ENCODE results near the gene SUCLG2.

SUCLG2 gene

GRCh38 chr3:67497746-67498145 lies 156.7 kb downstream of the SUCLG2 start:
- no peak for DNase-seq

DNA sequence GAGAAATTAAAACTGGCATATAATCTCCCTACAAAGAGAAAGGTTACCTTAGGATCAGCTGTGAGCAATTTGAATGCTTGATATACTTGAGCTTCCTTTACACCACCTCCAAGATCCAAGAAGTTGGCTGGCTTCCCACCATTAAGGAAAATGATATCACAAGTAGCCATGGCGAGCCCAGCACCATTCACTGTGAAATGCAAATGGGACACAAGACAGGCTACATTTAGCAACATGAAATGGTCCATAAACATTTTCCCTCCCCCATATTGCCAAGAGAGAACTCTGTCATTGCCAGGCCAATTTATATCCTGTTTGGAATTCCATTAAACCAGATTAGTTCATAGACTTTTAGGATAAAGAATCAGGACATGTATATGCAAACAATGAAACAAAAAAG lies 158.7 kb downstream of the SUCLG2 start:
- DNase-seq = no peak

DNA sequence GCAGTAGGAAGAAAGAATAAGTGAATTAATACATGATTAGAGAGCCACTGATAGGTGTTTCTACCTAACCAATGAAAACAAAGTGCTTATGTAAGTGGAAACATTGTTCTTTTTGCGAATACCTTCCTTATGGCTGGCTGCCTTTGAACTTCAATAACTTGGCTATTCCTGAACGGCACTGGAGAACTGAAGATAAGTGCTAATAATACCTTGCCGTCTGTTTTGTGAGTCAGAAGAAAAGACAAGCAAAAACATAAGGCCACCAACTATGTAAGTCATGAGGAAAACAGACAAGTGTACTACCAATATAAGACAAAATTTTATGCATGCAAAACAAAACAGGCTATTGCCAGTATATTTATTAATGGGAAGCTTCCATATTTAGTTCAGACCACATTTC lies 160.6 kb downstream of the SUCLG2 start:
- no peak for DNase-seq

GRCh38 chr3:67490658-67491057 lies 163.8 kb downstream of the SUCLG2 start:
- no peak for DNase-seq

GRCh38 chr3:67489816-67490215 lies 164.6 kb downstream of the SUCLG2 start:
- DNase-seq = no peak

GRCh38 chr3:67487564-67488114 lies 166.8 kb downstream of the SUCLG2 start:
- no peak for DNase-seq

- no peak for DNase-seq
Measured at GRCh38 chr3:67486883-67487282, 167.5 kb downstream of the SUCLG2 start.

DNA sequence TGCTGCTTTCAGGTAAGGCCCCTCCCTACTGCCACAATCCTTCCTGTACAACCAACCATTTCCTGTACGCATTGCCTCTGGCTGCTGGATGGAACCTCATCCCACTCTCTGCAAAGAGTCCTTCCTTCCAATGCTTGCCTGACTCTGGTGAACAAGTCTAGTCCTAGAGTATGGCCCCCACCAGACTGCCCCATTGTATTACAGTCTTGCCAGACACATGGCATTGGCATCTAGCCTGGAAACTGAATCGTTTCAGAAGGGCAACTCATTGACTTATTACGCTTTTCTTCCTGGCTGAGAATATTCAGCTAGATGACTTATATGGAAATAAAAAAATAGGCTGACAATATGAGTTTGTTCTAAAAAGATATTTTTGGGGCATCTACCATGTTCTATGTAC lies 170.3 kb downstream of the SUCLG2 start:
- no peak for DNase-seq

DNA sequence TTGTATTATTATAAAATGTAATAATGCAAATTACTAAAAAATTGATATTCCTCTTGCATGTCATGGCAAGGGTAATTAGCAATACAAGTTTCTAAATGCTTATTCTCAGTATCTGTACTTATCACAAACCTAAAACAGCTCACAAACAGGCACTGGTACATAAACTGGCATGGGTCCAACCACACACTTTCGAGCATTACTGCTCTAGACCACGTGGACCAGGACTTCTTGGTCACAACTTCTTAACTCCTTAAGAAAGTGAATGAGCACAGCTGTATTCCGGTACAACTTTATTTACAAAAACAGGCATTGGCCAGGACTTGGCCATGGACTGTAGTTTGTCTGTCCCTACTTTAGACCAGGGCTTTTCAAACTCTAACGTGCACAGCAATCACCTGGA lies 173.3 kb downstream of the SUCLG2 start:
- no peak for DNase-seq

DNA sequence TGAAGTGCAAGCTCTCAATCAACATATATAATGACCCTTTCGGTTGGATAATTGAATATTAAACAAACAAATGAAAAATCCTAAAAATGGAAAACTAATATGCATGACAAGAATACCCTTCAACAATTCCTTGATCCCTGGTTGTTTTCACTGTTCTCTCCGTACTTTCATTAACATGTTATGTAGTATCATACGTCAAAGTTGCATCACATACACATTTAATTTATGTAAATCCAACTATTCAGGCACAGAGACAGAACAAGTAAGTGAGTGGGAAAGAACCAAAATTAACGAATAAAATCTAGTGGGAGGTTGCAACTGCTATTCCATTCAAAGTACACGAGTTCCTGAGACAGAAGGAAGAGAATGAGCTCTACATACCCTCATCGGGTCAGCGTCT lies 176.0 kb downstream of the SUCLG2 start:
- no peak for DNase-seq

- no peak for DNase-seq
Measured at GRCh38 chr3:67474311-67474710, 180.1 kb downstream of the SUCLG2 start.

DNA sequence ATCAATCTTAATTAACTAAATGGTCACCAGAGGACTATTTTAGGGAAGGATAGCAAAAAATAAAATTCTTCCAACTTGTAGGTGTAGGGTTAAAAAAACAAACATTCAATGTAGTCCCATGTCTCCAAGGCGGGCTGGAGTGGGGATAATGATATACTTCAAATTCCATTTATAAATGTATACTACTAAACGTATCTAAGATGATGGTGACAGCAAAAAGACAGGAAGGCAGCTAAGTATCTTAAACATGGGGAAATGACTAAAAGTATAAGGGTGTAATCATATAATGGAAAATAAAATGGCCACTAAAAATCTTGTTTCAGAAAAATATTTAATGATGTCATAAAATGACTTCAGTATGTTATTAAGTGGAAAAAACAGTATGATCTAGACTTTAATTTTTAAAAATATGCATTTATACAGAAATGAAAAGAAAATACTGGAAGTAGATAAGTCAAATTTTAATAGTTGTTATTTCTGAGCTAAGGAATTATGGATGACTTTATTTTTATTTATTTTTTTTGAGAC lies 181.7 kb downstream of the SUCLG2 start:
- DNase-seq = no peak

GRCh38 chr3:67470207-67470606 lies 184.2 kb downstream of the SUCLG2 start:
- no peak for DNase-seq

GRCh38 chr3:67468511-67468910 lies 185.9 kb downstream of the SUCLG2 start:
- DNase-seq = no peak

DNA sequence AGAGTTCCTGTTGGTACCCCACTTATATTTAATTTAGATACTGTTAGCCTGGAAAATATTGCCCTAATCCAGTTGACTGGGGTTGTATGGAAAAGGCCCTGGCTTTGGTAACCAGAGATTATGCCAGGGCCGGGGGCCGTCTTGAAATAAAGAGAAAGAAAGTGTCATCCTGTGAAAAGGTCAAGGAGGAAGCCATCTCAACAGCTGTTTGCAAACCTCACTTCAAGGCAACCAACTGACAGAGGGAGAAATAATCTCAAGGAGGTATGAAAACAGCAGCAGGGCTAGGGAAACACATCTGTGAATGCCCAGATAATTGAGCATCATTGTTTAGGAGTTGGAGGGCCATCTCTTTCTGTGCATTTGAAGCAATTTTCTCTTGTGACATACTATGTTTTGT lies 190.8 kb downstream of the SUCLG2 start:
- DNase-seq = no peak

- no peak for DNase-seq
Measured at GRCh38 chr3:67462187-67462586, 192.2 kb downstream of the SUCLG2 start.

- no peak for DNase-seq
Measured at GRCh38 chr3:67461667-67462142, 192.7 kb downstream of the SUCLG2 start.

- no peak for DNase-seq
Measured at GRCh38 chr3:67460841-67461510, 193.4 kb downstream of the SUCLG2 start.

DNA sequence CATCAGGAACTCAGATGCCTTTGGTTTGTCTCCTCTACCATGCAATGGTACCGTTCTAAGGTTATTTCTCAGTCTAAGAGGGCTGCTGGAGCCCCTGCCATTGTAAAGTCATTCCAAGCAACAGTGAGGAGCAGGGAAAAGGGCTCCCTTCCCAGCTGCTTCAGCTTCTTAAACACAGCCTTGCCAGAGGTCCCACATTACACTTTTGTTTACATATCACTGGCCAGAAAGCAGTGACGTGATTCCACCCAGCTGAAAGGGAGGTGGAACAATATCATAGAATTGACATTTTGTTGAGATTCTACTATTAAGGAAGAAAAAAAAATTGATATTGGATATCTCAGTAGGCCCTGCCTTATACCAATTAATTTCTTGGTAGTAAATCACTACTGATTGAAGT lies 194.6 kb downstream of the SUCLG2 start:
- DNase-seq = no peak

GRCh38 chr3:67458896-67459530 lies 195.4 kb downstream of the SUCLG2 start:
- no peak for DNase-seq

DNA sequence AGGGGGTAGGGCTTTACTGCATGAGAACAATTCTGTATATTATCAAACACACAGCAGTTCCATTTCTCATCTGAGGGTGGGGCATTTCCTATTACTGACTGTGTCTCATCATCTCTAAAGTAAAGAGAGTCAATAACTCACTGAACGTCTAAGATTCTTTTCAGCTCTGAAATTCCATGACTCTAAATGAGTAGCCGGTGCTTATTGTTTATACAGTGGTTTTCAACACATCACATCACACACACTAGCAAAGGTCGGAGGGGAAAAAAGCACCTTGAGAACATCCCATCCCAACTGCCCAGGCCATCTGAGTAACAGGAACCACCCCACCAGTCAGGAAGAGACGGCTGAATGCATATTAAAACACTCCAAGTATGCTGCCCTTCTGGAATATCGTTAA lies 196.0 kb downstream of the SUCLG2 start:
- DNase-seq = no peak

GRCh38 chr3:67453628-67454027 lies 200.8 kb downstream of the SUCLG2 start:
- no peak for DNase-seq

GRCh38 chr3:67450153-67450552 lies 204.3 kb downstream of the SUCLG2 start:
- DNase-seq = no peak

GRCh38 chr3:67447393-67447792 lies 207.0 kb downstream of the SUCLG2 start:
- no peak for DNase-seq

Data from cerebellar nuclear complex (tissue), 1 donor.